Upper lobe of left lung (tissue), 6 donors: ENCODE measurements around the gene CDKL2. TPM values are rescaled to one million over a fixed set of nuclear protein-coding genes. Genes with fewer than 3 reads are reported as not detected.
"Not testable (repeated sequence)": the region's sequence is repeated elsewhere in the genome, so short reads cannot be mapped to it uniquely, and the experiment has no call there.

ENCODE experiments used
- ATAC-seq, 2 donors: fragments of 200-7000 bp; cut with Tn5 transposase; one replicate each; pipeline ENCODE4 v1.9.1; 2022; ENCODE audit warnings: mild to moderate bottlenecking in 2 of 2, moderate library complexity in 2 of 2; ENCODE audit not compliant: low FRiP score in 2 of 2
- DNase-seq, 2 donors: peaks; one replicate each; pipeline ENCODE4 v3.0.0-alpha.2; 2019 to 2020
- H3K27ac ChIP-seq, 4 donors: fragments of 200-600 bp; sonication (generic); one replicate each; pipeline ENCODE4 v1.5.1; 2016 to 2019
- H3K27me3 ChIP-seq, 4 donors: fragments of 200-600 bp; sonication (generic); one replicate each; pipeline ENCODE4 v1.5.1; 2017 to 2019
- H3K36me3 ChIP-seq, 4 donors: fragments of 200-600 bp; sonication (generic); one replicate each; pipeline ENCODE4 v1.5.1; 2016 to 2019
- H3K4me1 ChIP-seq, 4 donors: fragments of 200-600 bp; sonication (generic); one replicate each; pipeline ENCODE4 v1.5.1; 2018 to 2019
- H3K4me3 ChIP-seq, 4 donors: fragments of 200-600 bp; sonication (generic); one replicate each; pipeline ENCODE4 v1.5.1; 2017 to 2019; ENCODE audit warnings: mild to moderate bottlenecking in 2 of 4, moderate library complexity in 1 of 4
- H3K9me3 ChIP-seq, 4 donors: fragments of 200-600 bp; sonication (generic); one replicate each; pipeline ENCODE4 v1.5.1; 2018 to 2019
- EP300 ChIP-seq, 4 donors: sonication (generic); formaldehyde crosslinking; IDR thresholded peaks; one replicate each; pipeline ENCODE4 v1.5.1; 2017; ENCODE audit warnings: antibody characterized with exemption in 4 of 4, control low read depth in 2 of 4
- POLR2A ChIP-seq, 4 donors: fragments of 450-650 bp; IDR thresholded peaks; one replicate each; pipeline ENCODE4 v1.5.1; 2016 to 2017; ENCODE audit warnings: antibody characterized with exemption in 4 of 4, mild to moderate bottlenecking in 2 of 4
- POLR2AphosphoS5 ChIP-seq, 2 donors: sonication (generic); formaldehyde crosslinking; IDR thresholded peaks; one replicate each; pipeline ENCODE4 v1.5.1; 2017; ENCODE audit warnings: antibody characterized with exemption in 2 of 2
- WGBS, 2 donors: methylation state at CpG; one replicate each; pipeline ENCODE4 v1.1.5; 2017 to 2018; 5-methylcytosine and 5-hydroxymethylcytosine counted together
- small RNA-seq, 4 donors: library from RNA; depleted of rRNA; stranded (forward); fragments of <200 nt; gene quantifications; one replicate each; pipeline ENCODE3, GENCODE V24; 2016
- total RNA-seq, 6 donors: library from RNA; depleted of rRNA in 4 of 6; stranded (reverse); fragments of >200 nt in 4 of 6; gene quantifications; one replicate each; pipeline versions ENCODE4 v1.1.0 to v1.2.1, GENCODE V29; 2016 to 2021
- TF ChIP-seq, protein P1 (sequence below), 6 experiments: fragments of 450-650 bp in 4 of 6; fragments of 200-600 bp in 2 of 6; sonication (generic) in 2 of 6; IDR thresholded peaks; one replicate each; pipeline ENCODE4 v1.5.1; 2016 to 2019; ENCODE audit warnings: antibody characterized with exemption in 6 of 6
- donor health status: DM: no; HTN: no; CAD: no; lungs with moderate emphysema.
- donor health status: DM: no; HTN: yes; CAD: no; lungs with severe emphysema.

Gene CDKL2
- total RNA-seq, 6 donors from 2014 or later: 3.7 to 32.4 (median 17.0) TPM

DNA sequence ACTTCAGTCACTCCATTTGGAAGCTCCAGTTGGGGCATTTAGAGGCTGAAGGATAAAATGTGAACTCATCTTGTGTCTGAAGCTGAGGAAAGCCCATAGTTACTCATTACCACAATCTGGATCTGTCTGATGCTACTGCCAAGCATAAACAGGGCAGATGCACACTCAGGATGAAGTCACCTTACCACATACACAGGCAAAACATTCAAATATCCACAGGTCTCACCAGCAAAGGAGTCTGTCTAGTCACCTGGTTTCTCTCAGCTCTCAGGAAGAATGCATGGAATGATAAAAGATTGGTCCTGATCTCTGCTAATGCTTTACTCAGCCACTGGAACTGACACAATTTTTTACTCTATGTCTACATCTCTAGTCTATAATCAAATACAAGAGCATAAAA lies 87.5 kb downstream of the CDKL2 start:
- TF ChIP-seq, protein P1, sequence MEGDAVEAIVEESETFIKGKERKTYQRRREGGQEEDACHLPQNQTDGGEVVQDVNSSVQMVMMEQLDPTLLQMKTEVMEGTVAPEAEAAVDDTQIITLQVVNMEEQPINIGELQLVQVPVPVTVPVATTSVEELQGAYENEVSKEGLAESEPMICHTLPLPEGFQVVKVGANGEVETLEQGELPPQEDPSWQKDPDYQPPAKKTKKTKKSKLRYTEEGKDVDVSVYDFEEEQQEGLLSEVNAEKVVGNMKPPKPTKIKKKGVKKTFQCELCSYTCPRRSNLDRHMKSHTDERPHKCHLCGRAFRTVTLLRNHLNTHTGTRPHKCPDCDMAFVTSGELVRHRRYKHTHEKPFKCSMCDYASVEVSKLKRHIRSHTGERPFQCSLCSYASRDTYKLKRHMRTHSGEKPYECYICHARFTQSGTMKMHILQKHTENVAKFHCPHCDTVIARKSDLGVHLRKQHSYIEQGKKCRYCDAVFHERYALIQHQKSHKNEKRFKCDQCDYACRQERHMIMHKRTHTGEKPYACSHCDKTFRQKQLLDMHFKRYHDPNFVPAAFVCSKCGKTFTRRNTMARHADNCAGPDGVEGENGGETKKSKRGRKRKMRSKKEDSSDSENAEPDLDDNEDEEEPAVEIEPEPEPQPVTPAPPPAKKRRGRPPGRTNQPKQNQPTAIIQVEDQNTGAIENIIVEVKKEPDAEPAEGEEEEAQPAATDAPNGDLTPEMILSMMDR (IDR thresholded peaks at IDR 0.05): no peak
- TF ChIP-seq POLR2A (IDR thresholded peaks at IDR 0.05) (no peak), POLR2AphosphoS5 (IDR thresholded peaks at IDR 0.05) (no peak), EP300 (IDR thresholded peaks at IDR 0.05) (no peak)
- no peak overlapping the region for H3K4me3 ChIP-seq
- ATAC-seq: no peak

DNA sequence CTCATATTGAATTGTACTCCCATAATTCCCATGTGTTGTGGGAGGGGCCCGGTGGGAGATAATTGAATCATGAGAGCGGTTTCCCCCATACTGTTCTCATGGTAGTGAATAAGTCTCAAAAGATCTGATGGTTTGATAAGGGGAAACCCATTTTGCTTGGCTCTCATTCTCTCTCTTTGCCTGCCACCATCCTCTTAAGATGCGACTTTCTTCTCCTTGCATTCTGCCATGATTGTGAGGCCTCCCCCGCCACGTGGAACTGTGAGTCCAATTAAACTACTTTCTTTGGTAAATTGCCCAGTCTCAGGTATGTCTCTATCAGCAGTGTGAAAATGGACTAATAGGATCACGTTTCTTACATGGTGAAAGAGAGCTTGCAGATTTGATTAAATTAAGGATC lies 93.0 kb downstream of the CDKL2 start:
- DNase-seq, H3K4me1 ChIP-seq, H3K9me3 ChIP-seq, H3K4me3 ChIP-seq, H3K27ac ChIP-seq, ATAC-seq, H3K27me3 ChIP-seq: not testable (repeated sequence)
- H3K36me3 ChIP-seq: peaks cover 0 to 12% (median 5%) of the 10 kb centered on the region in 4 donors
- 94 to 95% methylated on average over 6 of the region's 6 CpGs for WGBS, 2 donors

More for the DNA sequence above, 87.5 kb downstream of the CDKL2 start:
- no peak for DNase-seq
- no peak overlapping the region for H3K27ac ChIP-seq
- H3K9me3 ChIP-seq: no peaks in the 10 kb centered on the region
- H3K27me3 ChIP-seq: no peaks in the 10 kb centered on the region
- H3K36me3 ChIP-seq: peaks cover 0 to 8% (median 1%) of the 10 kb centered on the region in 4 donors
- H3K4me1 ChIP-seq: no peaks in the 10 kb centered on the region

DNA sequence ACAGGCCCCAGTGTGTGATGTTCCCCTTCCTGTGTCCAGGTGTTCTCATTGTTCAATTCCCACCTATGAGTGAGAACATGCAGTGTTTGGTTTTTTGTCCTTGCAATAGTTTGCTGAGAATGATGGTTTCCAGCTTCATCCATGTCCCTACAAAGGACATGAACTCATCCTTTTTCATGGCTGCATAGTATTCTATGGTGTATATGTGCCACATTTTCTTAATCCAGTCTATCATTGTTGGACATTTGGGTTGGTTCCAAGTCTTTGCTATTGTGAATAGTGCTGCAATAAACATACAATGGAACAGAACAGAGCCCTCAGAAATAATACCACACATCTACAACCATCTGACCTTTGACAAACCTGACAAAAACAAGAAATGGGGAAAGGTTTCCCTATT lies 96.4 kb downstream of the CDKL2 start:
- ATAC-seq, H3K4me1 ChIP-seq, H3K27me3 ChIP-seq, H3K27ac ChIP-seq, H3K4me3 ChIP-seq, H3K9me3 ChIP-seq, DNase-seq: not testable (repeated sequence)
- H3K36me3 ChIP-seq: peaks cover 0 to 44% (median 25%) of the 10 kb centered on the region in 4 donors

DNA sequence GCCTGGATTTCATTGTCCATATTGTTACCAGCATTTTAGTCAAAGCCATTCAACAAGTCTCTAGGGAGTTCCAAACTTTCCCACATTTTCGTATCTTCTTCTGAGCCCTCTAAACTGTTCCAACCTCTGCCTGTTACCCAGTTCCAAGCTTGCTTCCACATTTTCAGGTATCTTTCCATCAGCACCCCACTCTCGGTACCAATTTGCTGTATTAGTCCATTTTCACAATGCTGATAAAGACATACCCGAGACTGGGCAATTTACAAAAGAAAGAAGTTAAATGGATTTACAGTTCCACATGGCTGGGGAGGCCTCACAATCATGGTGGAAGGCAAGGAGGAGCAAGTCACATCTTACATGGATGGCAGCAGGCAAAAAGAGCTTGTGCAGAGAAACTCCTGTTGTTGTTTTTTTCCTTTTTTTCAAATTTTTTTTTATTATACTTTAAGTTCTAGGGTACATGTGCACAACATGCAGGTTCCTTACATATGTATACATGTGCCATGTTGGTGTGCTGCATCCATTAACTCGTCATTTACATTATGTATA lies 96.9 kb downstream of the CDKL2 start:
- WGBS, 2 donors: 94% methylated on average over 4 of the region's 4 CpGs
- not testable (repeated sequence) for DNase-seq

DNA sequence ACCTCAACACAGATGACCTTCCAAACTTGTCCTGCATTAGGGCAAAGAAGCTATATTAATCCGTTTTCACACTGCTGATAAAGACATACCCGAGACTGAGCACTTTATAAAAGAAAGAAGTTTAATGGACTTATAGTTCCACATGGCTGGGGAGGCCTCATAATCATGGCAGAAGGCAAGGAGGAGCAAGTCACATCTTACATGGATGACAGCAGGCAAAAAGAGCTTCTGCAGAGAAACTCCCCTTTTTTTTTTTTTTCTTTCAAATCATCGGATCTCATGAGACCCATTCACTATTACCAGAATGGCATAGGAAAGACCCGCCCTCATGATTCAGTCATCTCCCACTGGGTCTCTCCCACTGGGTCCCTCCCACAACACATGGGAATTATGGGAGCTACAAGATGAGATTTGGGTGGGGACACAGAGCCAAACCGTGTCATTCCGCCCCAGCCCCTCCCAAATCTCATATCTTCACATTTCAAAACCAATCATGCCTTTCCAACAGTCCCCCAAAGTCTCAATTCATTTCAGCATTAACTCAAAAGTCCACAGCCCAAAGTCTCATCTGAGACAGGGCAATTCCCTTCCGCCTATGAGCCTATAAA lies 98.7 kb downstream of the CDKL2 start:
- not testable (repeated sequence) for ATAC-seq, H3K27ac ChIP-seq, DNase-seq, H3K4me3 ChIP-seq, H3K27me3 ChIP-seq, H3K9me3 ChIP-seq, H3K4me1 ChIP-seq
- H3K36me3 ChIP-seq: peaks cover 9 to 66% (median 35%) of the 10 kb centered on the region in 4 donors
- WGBS, 2 donors: 98 to 99% methylated on average over 7 of the region's 7 CpGs

More for the DNA sequence above, 96.9 kb downstream of the CDKL2 start:
- H3K36me3 ChIP-seq: peaks cover 0 to 49% (median 25%) of the 10 kb centered on the region in 4 donors
- not testable (repeated sequence) for H3K9me3 ChIP-seq, H3K27ac ChIP-seq, ATAC-seq, H3K4me1 ChIP-seq, H3K27me3 ChIP-seq, H3K4me3 ChIP-seq

DNA sequence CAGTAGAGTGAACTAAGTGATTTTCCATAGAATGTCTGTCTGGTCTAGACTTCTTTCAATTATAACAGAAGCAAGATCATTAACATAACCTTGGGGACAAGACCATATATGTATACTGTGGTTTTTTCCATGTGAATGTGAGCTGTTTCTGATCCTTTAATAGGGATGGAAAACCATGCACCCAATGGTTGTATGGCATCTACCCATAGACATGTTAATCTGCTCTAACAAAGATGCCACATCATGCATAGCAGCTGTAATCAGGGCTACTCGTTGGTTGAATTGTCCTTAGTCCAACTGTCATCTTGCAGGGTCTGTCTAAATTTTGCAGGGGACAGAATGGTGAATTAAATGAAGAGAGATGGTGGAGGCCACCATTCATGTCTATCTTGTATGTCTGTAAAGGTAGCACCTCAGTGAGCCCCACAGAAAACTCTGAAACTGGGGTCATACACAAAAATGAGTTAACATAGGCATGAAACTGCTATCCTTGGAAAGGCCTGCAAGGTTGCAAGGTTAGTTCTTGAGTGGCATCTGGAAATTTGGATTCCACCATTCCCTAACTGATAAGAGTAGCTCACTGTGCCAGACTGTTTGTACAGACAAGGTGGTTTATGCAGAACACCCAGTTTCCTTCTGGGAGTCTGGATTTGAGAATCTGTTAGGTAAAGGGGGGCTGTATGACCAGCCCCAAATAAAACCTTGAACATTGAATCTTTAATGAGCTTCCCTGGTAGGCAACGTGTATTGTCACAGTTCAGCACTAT lies 99.6 kb downstream of the CDKL2 start:
- Histone ChIP-seq H3K27me3 (no peaks in the 10 kb centered on the region), H3K4me3 (no peak overlapping the region), H3K4me1 (no peaks in the 10 kb centered on the region), H3K9me3 (peaks cover 0 to 10% (median 2%) of the 10 kb centered on the region in 4 donors), H3K36me3 (peaks cover 9 to 75% (median 36%) of the 10 kb centered on the region in 4 donors), H3K27ac (no peak overlapping the region)
- WGBS, 2 donors: 98 to 100% methylated on average over 2 of the region's 2 CpGs
- ATAC-seq: no peak
- TF ChIP-seq, protein P1 (IDR thresholded peaks at IDR 0.05): no peak
- TF ChIP-seq POLR2A (IDR thresholded peaks at IDR 0.05): no peak
- TF ChIP-seq POLR2AphosphoS5 (IDR thresholded peaks at IDR 0.05): no peak
- TF ChIP-seq EP300 (IDR thresholded peaks at IDR 0.05): no peak
- DNase-seq: no peak

Small RNA genes lying within 50 kb of the gene (small RNA-seq; reads per million reads assigned to genes)
- gene RF00019: 0 reads per million in 4 donors

Other genes with a start within 250 kb of the CDKL2 start
- 10 to 100 TPM in 5 of 6 donors, 1 to 10 TPM in 1; 4.1 to 39.5 (median 26.1) TPM for gene RCHY1, start 116.1 kb downstream of the CDKL2 start, total RNA-seq
- gene THAP6, start 116.1 kb downstream of the CDKL2 start, total RNA-seq: 10 to 100 TPM; 10.8 to 46.1 (median 15.1) TPM
- gene ODAPH, start 74.5 kb downstream of the CDKL2 start, total RNA-seq: not detected
- 100 to 1,000 TPM in 3 of 6 donors, 10 to 100 TPM in 3; 42.8 to 121 (median 97.1) TPM for gene G3BP2, start 42.9 kb upstream of the CDKL2 start, total RNA-seq
- 100 to 1,000 TPM in 1 of 6 donors, 10 to 100 TPM in 5; 23.7 to 111 (median 54.3) TPM for gene USO1, start 94.0 kb upstream of the CDKL2 start, total RNA-seq